ENCODE measurements around the gene IRAK1. TPM values are rescaled to one million over a fixed set of nuclear protein-coding genes. Genes with fewer than 3 reads are reported as not detected.

IRAK1 gene
- total and polyA plus RNA-seq, 5 donors: 28.2 to 53.2 (median 42.7) TPM

- Histone ChIP-seq H3K9me3 (ENCODE audit: control insufficient read depth, low read length) (no peaks in the 10 kb centered on the region), H3K4me1 (ENCODE audit: control insufficient read depth, insufficient read depth, low read length) (peaks cover 9% of the 10 kb centered on the region), H3K4me3 (ENCODE audit: low read length) (no peak overlapping the region), H3K27ac (ENCODE audit: low read length) (no peak overlapping the region), H3K27me3 (ENCODE audit: control insufficient read depth, insufficient read depth) (no peaks in the 10 kb centered on the region)
- ATAC-seq (no peak), DNase-seq (no peak)
- WGBS: 67% methylated on average over 13 of the region's 13 CpGs
- intact Hi-C loops (cut with DNase I): no loop called here
Observed at GRCh38 chrX:154028502-154029184, 8.9 kb upstream of the IRAK1 start.

- intact Hi-C loops (cut with DNase I): no loop called here
- H3K9me3 ChIP-seq (ENCODE audit: control insufficient read depth, low read length): no peaks in the 10 kb centered on the region
- H3K27ac ChIP-seq (ENCODE audit: low read length): no peak overlapping the region
- no peak for DNase-seq
- 43% methylated on average over 1 of the region's 1 CpG for WGBS
- no peak overlapping the region for H3K4me3 ChIP-seq (ENCODE audit: low read length)
- H3K4me1 ChIP-seq (ENCODE audit: control insufficient read depth, insufficient read depth, low read length): peaks cover 3% of the 10 kb centered on the region
- ATAC-seq: no peak
- no peaks in the 10 kb centered on the region for H3K27me3 ChIP-seq (ENCODE audit: control insufficient read depth, insufficient read depth)
Observed at GRCh38 chrX:154027986-154028385, 8.3 kb upstream of the IRAK1 start.

- intact Hi-C loops (cut with DNase I): no loop called here
- 77% methylated on average over 6 of the region's 6 CpGs for WGBS
- ATAC-seq (no peak), DNase-seq (no peak)
- H3K4me3 ChIP-seq (ENCODE audit: low read length): no peak overlapping the region
- no peak overlapping the region for H3K27ac ChIP-seq (ENCODE audit: low read length)
- H3K9me3 ChIP-seq (ENCODE audit: control insufficient read depth, low read length): no peaks in the 10 kb centered on the region
- no peaks in the 10 kb centered on the region for H3K27me3 ChIP-seq (ENCODE audit: control insufficient read depth, insufficient read depth)
- H3K4me1 ChIP-seq (ENCODE audit: control insufficient read depth, insufficient read depth, low read length): peaks cover 2% of the 10 kb centered on the region
Observed at GRCh38 chrX:154027022-154027402, 7.3 kb upstream of the IRAK1 start.

GRCh38 chrX:154026136-154027021 lies 6.7 kb upstream of the IRAK1 start:
- Histone ChIP-seq H3K4me1 (ENCODE audit: control insufficient read depth, insufficient read depth, low read length) (peaks cover 2% of the 10 kb centered on the region), H3K9me3 (ENCODE audit: control insufficient read depth, low read length) (no peaks in the 10 kb centered on the region), H3K4me3 (ENCODE audit: low read length) (no peak overlapping the region), H3K27ac (ENCODE audit: low read length) (no peak overlapping the region), H3K27me3 (ENCODE audit: control insufficient read depth, insufficient read depth) (no peaks in the 10 kb centered on the region)
- ATAC-seq (no peak), DNase-seq (no peak)
- intact Hi-C loops (cut with DNase I): no loop called here
- 83% methylated on average over 21 of the region's 21 CpGs for WGBS

- DNase-seq (no peak), ATAC-seq (no peak)
- peaks cover 5% of the 10 kb centered on the region for H3K4me1 ChIP-seq (ENCODE audit: control insufficient read depth, insufficient read depth, low read length)
- 61% methylated on average over 8 of the region's 8 CpGs for WGBS
- no peaks in the 10 kb centered on the region for H3K9me3 ChIP-seq (ENCODE audit: control insufficient read depth, low read length)
- H3K4me3 ChIP-seq (ENCODE audit: low read length): no peak overlapping the region
- H3K27ac ChIP-seq (ENCODE audit: low read length): no peak overlapping the region
- H3K27me3 ChIP-seq (ENCODE audit: control insufficient read depth, insufficient read depth): no peaks in the 10 kb centered on the region
- intact Hi-C loops (cut with DNase I): no loop called here
Observed at GRCh38 chrX:154025230-154025629, 5.5 kb upstream of the IRAK1 start.

GRCh38 chrX:154024271-154024670 lies 4.6 kb upstream of the IRAK1 start:
- no peak for ATAC-seq
- no peak overlapping the region for H3K27ac ChIP-seq (ENCODE audit: low read length)
- intact Hi-C loops (cut with DNase I): no loop called here
- 90% methylated on average over 15 of the region's 15 CpGs for WGBS
- DNase-seq: no peak
- no peaks in the 10 kb centered on the region for H3K9me3 ChIP-seq (ENCODE audit: control insufficient read depth, low read length)
- H3K4me1 ChIP-seq (ENCODE audit: control insufficient read depth, insufficient read depth, low read length): peaks cover 5% of the 10 kb centered on the region
- no peak overlapping the region for H3K4me3 ChIP-seq (ENCODE audit: low read length)
- H3K27me3 ChIP-seq (ENCODE audit: control insufficient read depth, insufficient read depth): no peaks in the 10 kb centered on the region

GRCh38 chrX:154023276-154024000 lies 3.7 kb upstream of the IRAK1 start:
- WGBS: 73% methylated on average over 27 of the region's 27 CpGs
- no peaks in the 10 kb centered on the region for H3K9me3 ChIP-seq (ENCODE audit: control insufficient read depth, low read length)
- H3K27ac ChIP-seq (ENCODE audit: low read length): no peak overlapping the region
- no peak for DNase-seq
- intact Hi-C loops (cut with DNase I): no loop called here
- no peak overlapping the region for H3K4me3 ChIP-seq (ENCODE audit: low read length)
- no peak for ATAC-seq
- H3K4me1 ChIP-seq (ENCODE audit: control insufficient read depth, insufficient read depth, low read length): peaks cover 5% of the 10 kb centered on the region
- H3K27me3 ChIP-seq (ENCODE audit: control insufficient read depth, insufficient read depth): no peaks in the 10 kb centered on the region

- Histone ChIP-seq H3K27me3 (ENCODE audit: control insufficient read depth, insufficient read depth) (no peaks in the 10 kb centered on the region), H3K4me1 (ENCODE audit: control insufficient read depth, insufficient read depth, low read length) (peaks cover 2% of the 10 kb centered on the region), H3K4me3 (ENCODE audit: low read length) (no peak overlapping the region), H3K9me3 (ENCODE audit: control insufficient read depth, low read length) (no peaks in the 10 kb centered on the region), H3K27ac (ENCODE audit: low read length) (no peak overlapping the region)
- no peak for ATAC-seq
- no peak for DNase-seq
- intact Hi-C loops (cut with DNase I): no loop called here
- 78% methylated on average over 5 of the region's 5 CpGs for WGBS
Observed at GRCh38 chrX:154022108-154022507, 2.4 kb upstream of the IRAK1 start.

- Histone ChIP-seq H3K4me3 (ENCODE audit: low read length) (no peak overlapping the region), H3K4me1 (ENCODE audit: control insufficient read depth, insufficient read depth, low read length) (peaks cover 2% of the 10 kb centered on the region), H3K27me3 (ENCODE audit: control insufficient read depth, insufficient read depth) (no peaks in the 10 kb centered on the region), H3K9me3 (ENCODE audit: control insufficient read depth, low read length) (no peaks in the 10 kb centered on the region), H3K27ac (ENCODE audit: low read length) (no peak overlapping the region)
- DNase-seq (peak in 1 of 3 donors; percentile 47), ATAC-seq (peak in 1 of 2 donors; percentile 11)
- 58% methylated on average over 11 of the region's 11 CpGs for WGBS
- intact Hi-C loops (cut with DNase I): no loop called here
Observed at GRCh38 chrX:154021131-154021611, 1.5 kb upstream of the IRAK1 start.

GRCh38 chrX:154020536-154021115 lies 924 bp upstream of the IRAK1 start:
- ATAC-seq: peak; percentile 3 to 5
- WGBS: 63% methylated on average over 9 of the region's 9 CpGs
- H3K9me3 ChIP-seq (ENCODE audit: control insufficient read depth, low read length): no peaks in the 10 kb centered on the region
- peak overlapping the region; percentile 81 for H3K4me3 ChIP-seq (ENCODE audit: low read length)
- H3K27me3 ChIP-seq (ENCODE audit: control insufficient read depth, insufficient read depth): no peaks in the 10 kb centered on the region
- H3K27ac ChIP-seq (ENCODE audit: low read length): peak overlapping the region; percentile 53
- H3K4me1 ChIP-seq (ENCODE audit: control insufficient read depth, insufficient read depth, low read length): peaks cover 2% of the 10 kb centered on the region
- intact Hi-C loops (cut with DNase I): no loop called here
- DNase-seq: no peak

Data from right cardiac atrium (tissue), 5 donors.